SK-N-SH (cell line): ENCODE measurements around the gene SEZ6L. TPM values are rescaled to one million over a fixed set of nuclear protein-coding genes. Genes with fewer than 3 reads are reported as not detected.

Experiments
- CTCF ChIA-PET: fragments of 300-600, 350-600 bp; formaldehyde crosslinking; extraction: SDS; loops from one replicate; lab custom pipeline; 2021; lab: Yijun Ruan, JAX
- POLR2A ChIA-PET: fragments of 350-600 bp; sonication (Branson Sonifier 250); formaldehyde crosslinking; extraction: SDS; loops from one replicate; lab custom pipeline; 2020; ENCODE audit warnings: antibody characterized with exemption, inconsistent platforms; lab: Yijun Ruan, JAX
- DNase-seq: peaks from one replicate; pipeline ENCODE4 v3.0.0; 2012
- H2AFZ ChIP-seq: fragments of 200-600 bp; sonication (generic); 2 replicates; pipeline ENCODE4 v1.8.1; 2016; ENCODE audit warnings: antibody characterized with exemption, mild to moderate bottlenecking, low read depth
- H3F3A ChIP-seq: fragments of 200-600 bp; sonication (generic); replicated peaks from 2 replicates; pipeline ENCODE3; 2016; ENCODE audit warnings: antibody characterized with exemption, mild to moderate bottlenecking; ENCODE audit not compliant: insufficient read depth
- H3K27ac ChIP-seq, 2 experiments: fragments of 200-500 bp in 1 of 2; fragments of 200-600 bp in 1 of 2; sonication (Bioruptor generic) in 1 of 2; sonication (generic), shearing (Covaris generic) in 1 of 2; 2 replicates each; pipeline versions ENCODE4 v1.5.1 to v1.6.1; 2014 to 2016; ENCODE audit warnings: low read depth in 2 of 2, inconsistent platforms in 1 of 2, low read length in 1 of 2, mild to moderate bottlenecking in 1 of 2, mixed read lengths in 1 of 2
- H3K27me3 ChIP-seq: fragments of 200-600 bp; sonication (generic), shearing (Covaris generic); 2 replicates; pipeline ENCODE4 v1.6.1; 2016; ENCODE audit warnings: mixed run types; ENCODE audit not compliant: insufficient read depth
- H3K36me3 ChIP-seq, 2 experiments: fragments of 200-500 bp in 1 of 2; fragments of 200-600 bp in 1 of 2; sonication (Bioruptor generic) in 1 of 2; sonication (generic) in 1 of 2; replicated peaks in 1 of 2; 2 replicates each; pipeline versions ENCODE3 to v1.5.1; 2014 to 2016; ENCODE audit warnings: low read length in 1 of 2, mild to moderate bottlenecking in 1 of 2; ENCODE audit not compliant: insufficient read depth in 2 of 2, control insufficient read depth in 1 of 2
- H3K4me1 ChIP-seq, 2 experiments: fragments of 200-500 bp in 1 of 2; fragments of 200-600 bp in 1 of 2; sonication (Bioruptor generic) in 1 of 2; sonication (generic), shearing (Covaris generic) in 1 of 2; 2 replicates each; pipeline versions ENCODE4 v1.5.1 to v1.6.1; 2014 to 2016; ENCODE audit warnings: low read depth in 1 of 2, low read length in 1 of 2, mixed run types in 1 of 2; ENCODE audit not compliant: insufficient read depth in 2 of 2, control insufficient read depth in 1 of 2
- H3K4me2 ChIP-seq: fragments of 200-600 bp; sonication (generic), shearing (Covaris generic); 2 replicates; pipeline ENCODE4 v1.6.1; 2017; ENCODE audit warnings: mixed run types
- H3K4me3 ChIP-seq, 2 experiments: fragments of 200-500 bp in 1 of 2; fragments of 200-600 bp in 1 of 2; sonication (Bioruptor generic) in 1 of 2; sonication (generic), shearing (Covaris generic) in 1 of 2; 2 replicates each; pipeline versions ENCODE4 v1.5.1 to v1.8.1; 2014 to 2016; ENCODE audit warnings: low read depth in 2 of 2, inconsistent platforms in 1 of 2, low read length in 1 of 2, mild to moderate bottlenecking in 1 of 2, mixed read lengths in 1 of 2, moderate library complexity in 1 of 2
- H3K79me2 ChIP-seq: fragments of 200-600 bp; sonication (generic); 2 replicates; pipeline ENCODE4 v1.8.1; 2017; ENCODE audit warnings: mild to moderate bottlenecking; ENCODE audit not compliant: insufficient read depth
- H3K9ac ChIP-seq: fragments of 200-600 bp; sonication (generic); 2 replicates; pipeline ENCODE4 v1.6.1; 2017; ENCODE audit warnings: mixed run types
- H3K9me2 ChIP-seq: fragments of 200-600 bp; sonication (generic); 2 replicates; pipeline ENCODE4 v1.6.1; 2017; ENCODE audit warnings: mixed run types
- H3K9me3 ChIP-seq: fragments of 200-600 bp; sonication (generic); 2 replicates; pipeline ENCODE4 v1.6.1; 2017; ENCODE audit warnings: mixed run types, mild to moderate bottlenecking, moderate library complexity
- H4K20me1 ChIP-seq: fragments of 200-600 bp; sonication (generic); 2 replicates; pipeline ENCODE4 v1.6.1; 2017; ENCODE audit warnings: mild to moderate bottlenecking, mixed run types; ENCODE audit not compliant: insufficient read depth
- FOSL2 ChIP-seq: IDR thresholded peaks from 2 replicates; pipeline ENCODE4 v1.4.0; 2012; ENCODE audit warnings: low read depth, mild to moderate bottlenecking, moderate library complexity, borderline replicate concordance
- FOXM1 ChIP-seq: IDR thresholded peaks from 2 replicates; pipeline ENCODE4 v1.4.0; 2012; ENCODE audit warnings: low read depth, mild to moderate bottlenecking
- GATA2 ChIP-seq: sonication (generic); formaldehyde crosslinking; IDR thresholded peaks from 2 replicates; pipeline ENCODE4 v1.5.0; 2020; ENCODE audit warnings: mild to moderate bottlenecking, missing genetic modification reagents
- JUND ChIP-seq: IDR thresholded peaks from 2 replicates; pipeline ENCODE4 v1.4.0; 2012
- MXI1 ChIP-seq: IDR thresholded peaks from 2 replicates; pipeline ENCODE4 v1.6.1; 2012; ENCODE audit warnings: mild to moderate bottlenecking, low read depth, low read length, improper control_type of control experiment
- NFIC ChIP-seq: IDR thresholded peaks from 2 replicates; pipeline ENCODE4 v1.4.0; 2012; ENCODE audit warnings: borderline replicate concordance
- NRF1 ChIP-seq: IDR thresholded peaks from 2 replicates; pipeline ENCODE4 v1.6.1; 2012; ENCODE audit warnings: low read depth, mild to moderate bottlenecking, low read length
- POLR2AphosphoS5 ChIP-seq: IDR thresholded peaks from 2 replicates; pipeline ENCODE4 v1.6.1; 2012; ENCODE audit warnings: low read depth, low read length
- RAD21 ChIP-seq: IDR thresholded peaks from 2 replicates; pipeline ENCODE4 v1.6.1; 2012; ENCODE audit warnings: mild to moderate bottlenecking, low read length
- RFX5 ChIP-seq: IDR thresholded peaks from 2 replicates; pipeline ENCODE4 v1.6.1; 2012; ENCODE audit warnings: mild to moderate bottlenecking, improper control_type of control experiment, low read length
- TAF1 ChIP-seq: IDR thresholded peaks from 2 replicates; pipeline ENCODE4 v1.6.1; 2012; ENCODE audit warnings: low read depth, mild to moderate bottlenecking, low read length, moderate library complexity, borderline replicate concordance
- TCF12 ChIP-seq: IDR thresholded peaks from 2 replicates; pipeline ENCODE4 v1.4.0; 2012
- TEAD4 ChIP-seq: IDR thresholded peaks from 2 replicates; pipeline ENCODE4 v1.4.0; 2012; ENCODE audit warnings: mild to moderate bottlenecking, borderline replicate concordance; ENCODE audit not compliant: insufficient read depth
- whole genome bisulfite sequencing: methylation state at CpG from one replicate; pipeline ENCODE4 v1.1.6; 2017; ENCODE audit warnings: low lambda C conversion rate; 5-methylcytosine and 5-hydroxymethylcytosine counted together
- polyA plus RNA-seq, 3 experiments: library from polyadenylated mRNA; depleted of rRNA; stranded (reverse); fragments of >200 nt; gene quantifications; 2 replicates each; pipeline ENCODE4 v1.2.3, GENCODE V29; 2012
- TF ChIP-seq, protein P1 (sequence below): IDR thresholded peaks from 2 replicates; pipeline ENCODE4; 2012
- TF ChIP-seq, protein P2 (sequence below): fragments of 150-350 bp; IDR thresholded peaks from 2 replicates; pipeline ENCODE4 v1.6.1; 2016; ENCODE audit warnings: mild to moderate bottlenecking, low read depth, low read length
- TF ChIP-seq, protein P3 (sequence below): IDR thresholded peaks from 2 replicates; pipeline ENCODE4 v1.6.1; 2012; ENCODE audit warnings: mild to moderate bottlenecking, low read depth, low read length, moderate library complexity
- TF ChIP-seq, protein P4 (sequence below): fragments of 150-350 bp; IDR thresholded peaks from 2 replicates; pipeline ENCODE4 v1.6.1; 2017; ENCODE audit warnings: antibody characterized with exemption, low read length, low read depth, borderline replicate concordance
- TF ChIP-seq, protein P5 (sequence below): IDR thresholded peaks from 2 replicates; pipeline ENCODE4 v1.4.0; 2012; ENCODE audit warnings: low read depth, borderline replicate concordance

The SEZ6L gene
- polyA plus RNA-seq, 1 of the 3 experiments (the other 2 are of a cell fraction) = 0.10 TPM

DNA sequence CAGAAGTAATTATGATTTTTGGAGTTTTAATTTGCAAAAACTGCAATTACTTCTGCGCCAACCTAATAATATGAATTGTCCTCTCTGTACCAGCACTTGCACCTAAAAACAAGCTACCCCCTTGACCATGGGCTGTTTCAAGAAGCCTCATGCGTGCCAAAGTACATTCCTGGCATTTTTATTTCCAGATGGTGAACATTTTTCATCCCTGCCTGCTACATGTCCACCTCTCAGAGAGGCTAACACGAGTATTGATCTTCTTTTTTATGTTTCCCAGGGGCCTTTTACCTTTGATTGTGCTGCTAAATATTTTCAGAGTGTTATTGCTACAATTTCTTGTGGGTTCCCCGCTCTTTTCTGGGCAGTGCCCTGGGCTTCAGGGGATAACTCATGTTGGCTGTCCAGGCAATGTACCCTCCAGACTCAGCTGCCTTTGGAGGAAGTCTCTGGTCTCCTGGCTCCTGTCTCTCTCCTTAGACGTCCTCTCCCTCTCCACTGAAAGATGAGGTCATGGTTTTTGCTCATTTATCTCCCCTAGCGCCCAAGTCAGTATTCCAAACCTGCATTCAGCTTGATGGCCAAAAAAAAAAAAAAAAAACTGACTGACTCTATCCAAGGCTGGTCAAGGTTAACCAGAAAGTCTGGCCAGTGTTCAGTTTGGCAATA is 173.6 kb downstream of the SEZ6L start:
- WGBS = 30% methylated on average over 6 of the region's 6 CpGs
- no peaks in the 10 kb centered on the region for H4K20me1 ChIP-seq
- H3K79me2 ChIP-seq = no peaks in the 10 kb centered on the region
- H3K4me2 ChIP-seq = no peak overlapping the region
- POLR2A ChIA-PET = no interaction called here
- DNase-seq = no peak
- H3K36me3 ChIP-seq = no peaks in the 10 kb centered on the region
- no peak overlapping the region for H3K27ac ChIP-seq
- H3K9ac ChIP-seq = no peak overlapping the region
- no peak overlapping the region for H2AFZ ChIP-seq
- H3K4me1 ChIP-seq = no peaks in the 10 kb centered on the region
- H3K9me3 ChIP-seq = no peaks in the 10 kb centered on the region
- TF ChIP-seq, protein P1, sequence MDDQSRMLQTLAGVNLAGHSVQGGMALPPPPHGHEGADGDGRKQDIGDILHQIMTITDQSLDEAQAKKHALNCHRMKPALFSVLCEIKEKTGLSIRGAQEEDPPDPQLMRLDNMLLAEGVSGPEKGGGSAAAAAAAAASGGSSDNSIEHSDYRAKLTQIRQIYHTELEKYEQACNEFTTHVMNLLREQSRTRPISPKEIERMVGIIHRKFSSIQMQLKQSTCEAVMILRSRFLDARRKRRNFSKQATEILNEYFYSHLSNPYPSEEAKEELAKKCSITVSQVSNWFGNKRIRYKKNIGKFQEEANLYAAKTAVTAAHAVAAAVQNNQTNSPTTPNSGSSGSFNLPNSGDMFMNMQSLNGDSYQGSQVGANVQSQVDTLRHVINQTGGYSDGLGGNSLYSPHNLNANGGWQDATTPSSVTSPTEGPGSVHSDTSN = no peak
- TF ChIP-seq GATA2 (no peak), NFIC (no peak), MXI1 (no peak), RFX5 (no peak), FOXM1 (no peak), TCF12 (no peak)
- TF ChIP-seq, protein P2, sequence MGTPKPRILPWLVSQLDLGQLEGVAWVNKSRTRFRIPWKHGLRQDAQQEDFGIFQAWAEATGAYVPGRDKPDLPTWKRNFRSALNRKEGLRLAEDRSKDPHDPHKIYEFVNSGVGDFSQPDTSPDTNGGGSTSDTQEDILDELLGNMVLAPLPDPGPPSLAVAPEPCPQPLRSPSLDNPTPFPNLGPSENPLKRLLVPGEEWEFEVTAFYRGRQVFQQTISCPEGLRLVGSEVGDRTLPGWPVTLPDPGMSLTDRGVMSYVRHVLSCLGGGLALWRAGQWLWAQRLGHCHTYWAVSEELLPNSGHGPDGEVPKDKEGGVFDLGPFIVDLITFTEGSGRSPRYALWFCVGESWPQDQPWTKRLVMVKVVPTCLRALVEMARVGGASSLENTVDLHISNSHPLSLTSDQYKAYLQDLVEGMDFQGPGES = no peak
- TF ChIP-seq, protein P3, sequence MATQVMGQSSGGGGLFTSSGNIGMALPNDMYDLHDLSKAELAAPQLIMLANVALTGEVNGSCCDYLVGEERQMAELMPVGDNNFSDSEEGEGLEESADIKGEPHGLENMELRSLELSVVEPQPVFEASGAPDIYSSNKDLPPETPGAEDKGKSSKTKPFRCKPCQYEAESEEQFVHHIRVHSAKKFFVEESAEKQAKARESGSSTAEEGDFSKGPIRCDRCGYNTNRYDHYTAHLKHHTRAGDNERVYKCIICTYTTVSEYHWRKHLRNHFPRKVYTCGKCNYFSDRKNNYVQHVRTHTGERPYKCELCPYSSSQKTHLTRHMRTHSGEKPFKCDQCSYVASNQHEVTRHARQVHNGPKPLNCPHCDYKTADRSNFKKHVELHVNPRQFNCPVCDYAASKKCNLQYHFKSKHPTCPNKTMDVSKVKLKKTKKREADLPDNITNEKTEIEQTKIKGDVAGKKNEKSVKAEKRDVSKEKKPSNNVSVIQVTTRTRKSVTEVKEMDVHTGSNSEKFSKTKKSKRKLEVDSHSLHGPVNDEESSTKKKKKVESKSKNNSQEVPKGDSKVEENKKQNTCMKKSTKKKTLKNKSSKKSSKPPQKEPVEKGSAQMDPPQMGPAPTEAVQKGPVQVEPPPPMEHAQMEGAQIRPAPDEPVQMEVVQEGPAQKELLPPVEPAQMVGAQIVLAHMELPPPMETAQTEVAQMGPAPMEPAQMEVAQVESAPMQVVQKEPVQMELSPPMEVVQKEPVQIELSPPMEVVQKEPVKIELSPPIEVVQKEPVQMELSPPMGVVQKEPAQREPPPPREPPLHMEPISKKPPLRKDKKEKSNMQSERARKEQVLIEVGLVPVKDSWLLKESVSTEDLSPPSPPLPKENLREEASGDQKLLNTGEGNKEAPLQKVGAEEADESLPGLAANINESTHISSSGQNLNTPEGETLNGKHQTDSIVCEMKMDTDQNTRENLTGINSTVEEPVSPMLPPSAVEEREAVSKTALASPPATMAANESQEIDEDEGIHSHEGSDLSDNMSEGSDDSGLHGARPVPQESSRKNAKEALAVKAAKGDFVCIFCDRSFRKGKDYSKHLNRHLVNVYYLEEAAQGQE = no peak
- TF ChIP-seq, all 33 proteins: peak for 0
- H3K9me2 ChIP-seq = no peaks in the 10 kb centered on the region
- H3K4me3 ChIP-seq = no peak overlapping the region
- no peaks in the 10 kb centered on the region for H3K27me3 ChIP-seq
- H3F3A ChIP-seq = no peaks in the 10 kb centered on the region
- CTCF ChIA-PET = interaction anchor here (0.9 to 6.2 kb wide), 2 partner anchors 8 to 170 kb away, joined by 3 to 30 read pairs; no protein-coding TSS in a partner anchor

DNA sequence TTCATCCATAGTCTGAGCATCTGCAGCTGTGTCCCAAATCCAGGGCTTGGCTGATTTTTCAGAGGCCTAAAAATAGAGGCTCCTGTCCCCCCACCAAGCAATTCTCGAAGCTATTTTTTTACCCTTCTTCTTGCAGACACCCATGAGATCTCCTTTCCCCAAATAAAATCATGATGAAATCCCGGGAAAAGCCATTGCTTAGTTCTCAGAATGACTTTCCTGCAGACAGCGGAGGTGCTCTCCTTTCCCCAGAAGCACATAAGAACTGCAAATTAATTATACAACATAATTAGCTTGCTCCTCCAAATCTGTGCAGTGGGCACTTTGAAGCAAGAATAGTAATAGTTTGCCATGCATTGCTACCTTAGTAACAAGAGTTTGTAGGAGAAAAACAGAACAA is 176.2 kb downstream of the SEZ6L start:
- H3F3A ChIP-seq = no peaks in the 10 kb centered on the region
- no peaks in the 10 kb centered on the region for H3K9me2 ChIP-seq
- no peak overlapping the region for H2AFZ ChIP-seq
- CTCF ChIA-PET = interaction anchor here (1.0 to 6.2 kb wide), 7 partner anchors 13 to 572 kb away, joined by 3 to 30 read pairs (median 5); no protein-coding TSS in a partner anchor
- no peaks in the 10 kb centered on the region for H3K4me1 ChIP-seq
- POLR2A ChIA-PET = interaction anchor here (0.6 kb wide), 1 partner anchor 578 kb away, joined by 6 read pairs; no protein-coding TSS in a partner anchor
- 28% methylated on average over 3 of the region's 3 CpGs for WGBS
- H3K9ac ChIP-seq = no peak overlapping the region
- H3K4me3 ChIP-seq = no peak overlapping the region
- no peaks in the 10 kb centered on the region for H3K36me3 ChIP-seq
- no peaks in the 10 kb centered on the region for H3K79me2 ChIP-seq
- H3K27me3 ChIP-seq = no peaks in the 10 kb centered on the region
- H3K27ac ChIP-seq = no peak overlapping the region
- no peak for DNase-seq
- H4K20me1 ChIP-seq = no peaks in the 10 kb centered on the region
- TF ChIP-seq NRF1 (no peak), FOSL2 (no peak), POLR2AphosphoS5 (no peak), TEAD4 (no peak), RAD21 (no peak), TAF1 (no peak), JUND (no peak)
- TF ChIP-seq, protein P4, sequence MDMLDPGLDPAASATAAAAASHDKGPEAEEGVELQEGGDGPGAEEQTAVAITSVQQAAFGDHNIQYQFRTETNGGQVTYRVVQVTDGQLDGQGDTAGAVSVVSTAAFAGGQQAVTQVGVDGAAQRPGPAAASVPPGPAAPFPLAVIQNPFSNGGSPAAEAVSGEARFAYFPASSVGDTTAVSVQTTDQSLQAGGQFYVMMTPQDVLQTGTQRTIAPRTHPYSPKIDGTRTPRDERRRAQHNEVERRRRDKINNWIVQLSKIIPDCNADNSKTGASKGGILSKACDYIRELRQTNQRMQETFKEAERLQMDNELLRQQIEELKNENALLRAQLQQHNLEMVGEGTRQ = no peak
- TF ChIP-seq, protein P5, sequence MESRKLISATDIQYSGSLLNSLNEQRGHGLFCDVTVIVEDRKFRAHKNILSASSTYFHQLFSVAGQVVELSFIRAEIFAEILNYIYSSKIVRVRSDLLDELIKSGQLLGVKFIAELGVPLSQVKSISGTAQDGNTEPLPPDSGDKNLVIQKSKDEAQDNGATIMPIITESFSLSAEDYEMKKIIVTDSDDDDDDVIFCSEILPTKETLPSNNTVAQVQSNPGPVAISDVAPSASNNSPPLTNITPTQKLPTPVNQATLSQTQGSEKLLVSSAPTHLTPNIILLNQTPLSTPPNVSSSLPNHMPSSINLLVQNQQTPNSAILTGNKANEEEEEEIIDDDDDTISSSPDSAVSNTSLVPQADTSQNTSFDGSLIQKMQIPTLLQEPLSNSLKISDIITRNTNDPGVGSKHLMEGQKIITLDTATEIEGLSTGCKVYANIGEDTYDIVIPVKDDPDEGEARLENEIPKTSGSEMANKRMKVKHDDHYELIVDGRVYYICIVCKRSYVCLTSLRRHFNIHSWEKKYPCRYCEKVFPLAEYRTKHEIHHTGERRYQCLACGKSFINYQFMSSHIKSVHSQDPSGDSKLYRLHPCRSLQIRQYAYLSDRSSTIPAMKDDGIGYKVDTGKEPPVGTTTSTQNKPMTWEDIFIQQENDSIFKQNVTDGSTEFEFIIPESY = no peak
- TF ChIP-seq, all 33 proteins: peak for 0
- Histone ChIP-seq H3K4me2 (no peak overlapping the region), H3K9me3 (no peaks in the 10 kb centered on the region)
